Stimulated activated CD4-positive, alpha-beta T cell treated with anti-CD3 and anti-CD28 coated beads, Interleukin-12 subunit alpha, Interleukin-12 subunit beta, amount 100 ng/mL, for 24 hours (primary cell): ENCODE data around the gene GCH1.

Source experiments
- DNase-seq, 2 experiments: peaks; one replicate each; pipeline ENCODE4 v3.0.0-alpha.2; 2020; ENCODE audit warnings: low read depth in 2 of 2

GCH1 gene

GRCh38 chr14:54823757-54824549, 78.7 kb downstream of the GCH1 start:
- DNase-seq = no peak

- DNase-seq = no peak
These were observed 79.9 kb downstream of the GCH1 start for GRCh38 chr14:54822685-54823084.

GRCh38 chr14:54818201-54819133, 84.2 kb downstream of the GCH1 start:
- no peak for DNase-seq

GRCh38 chr14:54817506-54817905, 85.1 kb downstream of the GCH1 start:
- no peak for DNase-seq

GRCh38 chr14:54816450-54816849, 86.2 kb downstream of the GCH1 start:
- no peak for DNase-seq

- no peak for DNase-seq
These were observed 87.1 kb downstream of the GCH1 start for GRCh38 chr14:54815515-54815914.

- DNase-seq = no peak
These were observed 87.6 kb downstream of the GCH1 start for GRCh38 chr14:54815016-54815415.

GRCh38 chr14:54814076-54814475, 88.5 kb downstream of the GCH1 start:
- peak in 1 of 2 experiments; percentile 29 for DNase-seq

GRCh38 chr14:54813081-54813480, 89.5 kb downstream of the GCH1 start:
- no peak for DNase-seq

GRCh38 chr14:54812617-54813016, 90.0 kb downstream of the GCH1 start:
- no peak for DNase-seq

GRCh38 chr14:54809767-54810166, 92.9 kb downstream of the GCH1 start:
- DNase-seq = no peak

- no peak for DNase-seq
These were observed 94.1 kb downstream of the GCH1 start for GRCh38 chr14:54808326-54809161.

- no peak for DNase-seq
These were observed 94.7 kb downstream of the GCH1 start for GRCh38 chr14:54807881-54808280.

GRCh38 chr14:54807428-54807827, 95.2 kb downstream of the GCH1 start:
- DNase-seq = no peak

GRCh38 chr14:54806616-54807015, 96.0 kb downstream of the GCH1 start:
- DNase-seq = no peak

- DNase-seq = peak; percentile 58 to 79
These were observed 96.9 kb downstream of the GCH1 start for GRCh38 chr14:54805445-54806322.

- no peak for DNase-seq
These were observed 97.6 kb downstream of the GCH1 start for GRCh38 chr14:54805070-54805444.

- DNase-seq = no peak
These were observed 98.0 kb downstream of the GCH1 start for GRCh38 chr14:54804538-54805041.

GRCh38 chr14:54803926-54804537, 98.6 kb downstream of the GCH1 start:
- no peak for DNase-seq

- DNase-seq = no peak
These were observed 99.2 kb downstream of the GCH1 start for GRCh38 chr14:54803396-54803795.
